Activated T-helper 1 cell treated with anti-CD3 and anti-CD28 coated beads, Interleukin-12 subunit alpha, Interleukin-12 subunit beta, Interleukin-2, Interleukin-4 antibody, amounts not matched to agents 30 ng/mL and 10 ng/mL and 1 ng/mL, durations not matched to agents 14 hours and 24 hours and 36 hours (primary cell): ENCODE measurements around the gene AMDHD2. TPM values are rescaled to one million over a fixed set of nuclear protein-coding genes. Genes with fewer than 3 reads are reported as not detected.
"Not testable (repeated sequence)": the region's sequence is repeated elsewhere in the genome, so short reads cannot be mapped to it uniquely, and the experiment has no call there.

ENCODE experiments used
- DNase-seq: peaks from one replicate; pipeline ENCODE4 v3.0.0; 2021; ENCODE audit warnings: low spot score
- H3K27ac Mint-ChIP-seq: one replicate; pipeline ENCODE4 v1.8.0; 2021; ENCODE audit warnings: mild to moderate bottlenecking, mixed read lengths
- H3K27me3 Mint-ChIP-seq: one replicate; pipeline ENCODE4 v1.8.0; 2022; ENCODE audit warnings: mild to moderate bottlenecking, moderate library complexity, mixed read lengths; ENCODE audit not compliant: insufficient read depth
- H3K36me3 Mint-ChIP-seq: one replicate; pipeline ENCODE4 v1.8.0; 2021; ENCODE audit warnings: low read depth, mixed read lengths
- H3K4me1 Mint-ChIP-seq: one replicate; pipeline ENCODE4 v1.8.0; 2021; ENCODE audit warnings: low read depth, mixed read lengths
- H3K4me3 Mint-ChIP-seq: one replicate; pipeline ENCODE4 v1.8.0; 2021; ENCODE audit warnings: mild to moderate bottlenecking, moderate library complexity, mixed read lengths
- H3K9me3 Mint-ChIP-seq: one replicate; pipeline ENCODE4 v1.8.0; 2021; ENCODE audit warnings: mixed read lengths
- intact Hi-C: fragments of 100-400 bp; cut with micrococcal nuclease; formaldehyde crosslinking; loops from one replicate; pipeline ENCODE4 v1.15.1; 2024
- total RNA-seq: library from RNA; stranded (reverse); gene quantifications from 2 replicates; pipeline ENCODE4 v1.2.3, GENCODE V29; 2022

Gene AMDHD2
- total RNA-seq, 1 donor from 2014 or later, result 38.3 TPM

- Mint-ChIP-seq H3K36me3 (no peaks in the 10 kb centered on the region), H3K27me3 (peaks cover 13% of the 10 kb centered on the region), H3K9me3 (no peaks in the 10 kb centered on the region), H3K4me3 (peak overlapping the region; percentile 68), H3K27ac (no peak overlapping the region), H3K4me1 (peaks cover 4% of the 10 kb centered on the region)
- intact Hi-C loops, result no loop called here
- DNase-seq, result no peak
Measured at GRCh38 chr16:2476345-2476720, 43.8 kb upstream of the AMDHD2 start.

GRCh38 chr16:2476741-2477140 lies 43.4 kb upstream of the AMDHD2 start:
- Mint-ChIP-seq H3K36me3 (no peaks in the 10 kb centered on the region), H3K4me1 (peaks cover 4% of the 10 kb centered on the region), H3K9me3 (no peaks in the 10 kb centered on the region), H3K27ac (no peak overlapping the region), H3K27me3 (peaks cover 13% of the 10 kb centered on the region), H3K4me3 (peak overlapping the region; percentile 68)
- intact Hi-C loops, result no loop called here
- DNase-seq, result no peak

- Mint-ChIP-seq H3K27me3 (peaks cover 13% of the 10 kb centered on the region), H3K27ac (no peak overlapping the region), H3K4me3 (no peak overlapping the region), H3K4me1 (peaks cover 4% of the 10 kb centered on the region), H3K36me3 (no peaks in the 10 kb centered on the region), H3K9me3 (no peaks in the 10 kb centered on the region)
- DNase-seq, result no peak
- intact Hi-C loops, result no loop called here
Measured at GRCh38 chr16:2477327-2477726, 42.8 kb upstream of the AMDHD2 start.

- H3K27me3 Mint-ChIP-seq, result peaks cover 9% of the 10 kb centered on the region
- no peak overlapping the region for H3K27ac Mint-ChIP-seq
- H3K36me3 Mint-ChIP-seq, result no peaks in the 10 kb centered on the region
- intact Hi-C loops, result no loop called here
- DNase-seq, result no peak
- no peaks in the 10 kb centered on the region for H3K9me3 Mint-ChIP-seq
- H3K4me1 Mint-ChIP-seq, result peaks cover under 1% of the 10 kb centered on the region
- H3K4me3 Mint-ChIP-seq, result no peak overlapping the region
Measured at GRCh38 chr16:2478279-2478678, 41.9 kb upstream of the AMDHD2 start.

- DNase-seq, H3K27ac Mint-ChIP-seq, intact Hi-C loops, H3K27me3 Mint-ChIP-seq, H3K36me3 Mint-ChIP-seq, H3K9me3 Mint-ChIP-seq, H3K4me3 Mint-ChIP-seq, H3K4me1 Mint-ChIP-seq: not testable (repeated sequence)
Measured at GRCh38 chr16:2479996-2480395, 40.2 kb upstream of the AMDHD2 start.

GRCh38 chr16:2480948-2481347 lies 39.2 kb upstream of the AMDHD2 start:
- H3K4me1 Mint-ChIP-seq, result no peaks in the 10 kb centered on the region
- intact Hi-C loops, result no loop called here
- no peak overlapping the region for H3K27ac Mint-ChIP-seq

GRCh38 chr16:2481676-2482075 lies 38.5 kb upstream of the AMDHD2 start:
- Mint-ChIP-seq H3K4me1 (peaks cover 4% of the 10 kb centered on the region), H3K27ac (no peak overlapping the region), H3K27me3 (peaks cover 7% of the 10 kb centered on the region), H3K36me3 (peaks cover 2% of the 10 kb centered on the region), H3K9me3 (no peaks in the 10 kb centered on the region), H3K4me3 (no peak overlapping the region)
- DNase-seq, result no peak
- intact Hi-C loops, result no loop called here

More at GRCh38 chr16:2480948-2481347, 39.2 kb upstream of the AMDHD2 start:
- Mint-ChIP-seq H3K4me3 (no peak overlapping the region), H3K36me3 (peaks cover 2% of the 10 kb centered on the region), H3K27me3 (peaks cover 8% of the 10 kb centered on the region), H3K9me3 (no peaks in the 10 kb centered on the region)
- DNase-seq, result no peak

- Mint-ChIP-seq H3K36me3 (peaks cover 2% of the 10 kb centered on the region), H3K4me3 (no peak overlapping the region), H3K4me1 (peaks cover 9% of the 10 kb centered on the region), H3K9me3 (no peaks in the 10 kb centered on the region), H3K27ac (no peak overlapping the region), H3K27me3 (peaks cover 1% of the 10 kb centered on the region)
- intact Hi-C loops, result no loop called here
- DNase-seq, result no peak
Measured at GRCh38 chr16:2482249-2482648, 37.9 kb upstream of the AMDHD2 start.

- H3K4me3 Mint-ChIP-seq, result no peak overlapping the region
- intact Hi-C loops, result no loop called here
Measured at GRCh38 chr16:2482708-2483534, 37.2 kb upstream of the AMDHD2 start.

GRCh38 chr16:2483939-2484897 lies 36.0 kb upstream of the AMDHD2 start:
- Mint-ChIP-seq H3K27me3 (no peaks in the 10 kb centered on the region), H3K4me3 (no peak overlapping the region), H3K4me1 (peaks cover 14% of the 10 kb centered on the region), H3K27ac (no peak overlapping the region), H3K9me3 (no peaks in the 10 kb centered on the region), H3K36me3 (peaks cover 2% of the 10 kb centered on the region)
- no peak for DNase-seq
- intact Hi-C loops, result no loop called here

More at GRCh38 chr16:2482708-2483534, 37.2 kb upstream of the AMDHD2 start:
- Mint-ChIP-seq H3K27ac (no peak overlapping the region), H3K27me3 (peaks cover 1% of the 10 kb centered on the region), H3K36me3 (peaks cover 2% of the 10 kb centered on the region), H3K9me3 (no peaks in the 10 kb centered on the region), H3K4me1 (peaks cover 14% of the 10 kb centered on the region)
- DNase-seq, result no peak

- peaks cover 2% of the 10 kb centered on the region for H3K36me3 Mint-ChIP-seq
- H3K4me1 Mint-ChIP-seq, result peaks cover 14% of the 10 kb centered on the region
- H3K4me3 Mint-ChIP-seq, result no peak overlapping the region
- H3K27ac Mint-ChIP-seq, result no peak overlapping the region
- H3K27me3 Mint-ChIP-seq, result no peaks in the 10 kb centered on the region
- intact Hi-C loops, result loop anchor here (5.0 kb wide), 1 partner anchor 143 kb away; the partner anchor contains the start of gene ABCA3
- no peaks in the 10 kb centered on the region for H3K9me3 Mint-ChIP-seq
- no peak for DNase-seq
Measured at GRCh38 chr16:2484898-2485508, 35.2 kb upstream of the AMDHD2 start.

- H3K4me1 Mint-ChIP-seq, result peaks cover 14% of the 10 kb centered on the region
- no peaks in the 10 kb centered on the region for H3K9me3 Mint-ChIP-seq
- H3K27ac Mint-ChIP-seq, result no peak overlapping the region
- intact Hi-C loops, result loop anchor here (5.0 kb wide), 1 partner anchor 144 kb away; the partner anchor contains the start of gene ABCA3
- DNase-seq, result no peak
- peaks cover 2% of the 10 kb centered on the region for H3K36me3 Mint-ChIP-seq
- H3K27me3 Mint-ChIP-seq, result no peaks in the 10 kb centered on the region
- H3K4me3 Mint-ChIP-seq, result no peak overlapping the region
Measured at GRCh38 chr16:2485811-2486507, 34.2 kb upstream of the AMDHD2 start.
